ENCODE results near the gene BPIFB1.

DNA sequence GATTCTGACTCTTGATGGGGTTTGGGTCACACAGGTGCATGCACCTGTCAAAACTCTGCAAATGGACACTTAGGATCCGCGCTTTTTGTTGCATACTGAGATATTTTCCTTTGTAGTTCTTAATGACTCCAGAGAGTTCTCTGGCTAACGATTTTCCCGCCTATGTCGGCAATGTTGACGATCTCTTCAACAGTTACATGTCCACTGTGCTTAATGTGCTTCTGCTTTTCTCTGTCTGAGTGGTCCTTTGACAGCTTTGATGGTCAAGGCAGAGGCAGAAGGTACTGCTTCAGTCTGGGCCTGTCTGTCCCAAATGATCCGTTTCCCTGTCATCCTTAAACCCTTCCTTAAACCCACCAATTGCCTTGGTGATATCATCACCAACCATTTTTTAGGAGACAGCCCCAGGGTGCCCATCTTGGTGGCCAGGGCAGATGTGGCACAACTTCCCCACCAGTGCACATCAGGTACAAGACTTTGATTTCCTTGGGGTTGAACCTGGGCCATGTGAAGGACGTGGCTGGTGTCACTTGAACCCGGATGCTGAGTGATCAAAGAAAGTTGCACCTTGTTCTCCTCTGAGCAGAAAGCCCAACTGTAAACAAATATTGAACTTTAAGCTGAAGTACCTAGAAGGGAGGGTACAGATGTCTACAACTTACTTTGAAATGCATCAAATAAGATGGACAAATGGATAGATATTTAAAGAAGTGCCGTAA lies 10.7 kb upstream of the BPIFB1 start:
- TF ChIP-seq, protein P1, sequence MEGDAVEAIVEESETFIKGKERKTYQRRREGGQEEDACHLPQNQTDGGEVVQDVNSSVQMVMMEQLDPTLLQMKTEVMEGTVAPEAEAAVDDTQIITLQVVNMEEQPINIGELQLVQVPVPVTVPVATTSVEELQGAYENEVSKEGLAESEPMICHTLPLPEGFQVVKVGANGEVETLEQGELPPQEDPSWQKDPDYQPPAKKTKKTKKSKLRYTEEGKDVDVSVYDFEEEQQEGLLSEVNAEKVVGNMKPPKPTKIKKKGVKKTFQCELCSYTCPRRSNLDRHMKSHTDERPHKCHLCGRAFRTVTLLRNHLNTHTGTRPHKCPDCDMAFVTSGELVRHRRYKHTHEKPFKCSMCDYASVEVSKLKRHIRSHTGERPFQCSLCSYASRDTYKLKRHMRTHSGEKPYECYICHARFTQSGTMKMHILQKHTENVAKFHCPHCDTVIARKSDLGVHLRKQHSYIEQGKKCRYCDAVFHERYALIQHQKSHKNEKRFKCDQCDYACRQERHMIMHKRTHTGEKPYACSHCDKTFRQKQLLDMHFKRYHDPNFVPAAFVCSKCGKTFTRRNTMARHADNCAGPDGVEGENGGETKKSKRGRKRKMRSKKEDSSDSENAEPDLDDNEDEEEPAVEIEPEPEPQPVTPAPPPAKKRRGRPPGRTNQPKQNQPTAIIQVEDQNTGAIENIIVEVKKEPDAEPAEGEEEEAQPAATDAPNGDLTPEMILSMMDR (IDR thresholded peaks at IDR 0.05), result no peak
- no peak for TF ChIP-seq POLR2A (IDR thresholded peaks at IDR 0.05)

Data from thyroid gland (tissue), 4 donors.